GM12874 (cell line): ENCODE measurements around the gene SLC16A2.

ENCODE experiments used
- CTCF ChIP-seq: IDR thresholded peaks from 2 replicates; pipeline ENCODE4 v1.5.1; 2011; ENCODE audit warnings: low read depth, mild to moderate bottlenecking, control low read depth, low read length, moderate library complexity; ENCODE audit not compliant: insufficient read depth

Gene SLC16A2

GRCh38 chrX:74452199-74452481, 30.8 kb downstream of the SLC16A2 start:
- no peak for TF ChIP-seq CTCF

- no peak for TF ChIP-seq CTCF
Measured at GRCh38 chrX:74453178-74453577, 31.9 kb downstream of the SLC16A2 start.

- TF ChIP-seq CTCF = no peak
Measured at GRCh38 chrX:74458736-74459135, 37.4 kb downstream of the SLC16A2 start.

GRCh38 chrX:74461384-74461783, 40.1 kb downstream of the SLC16A2 start:
- no peak for TF ChIP-seq CTCF

- no peak for TF ChIP-seq CTCF
Measured at GRCh38 chrX:74464722-74465121, 43.4 kb downstream of the SLC16A2 start.

GRCh38 chrX:74465424-74465823, 44.1 kb downstream of the SLC16A2 start:
- TF ChIP-seq CTCF = no peak

- TF ChIP-seq CTCF = no peak
Measured at GRCh38 chrX:74467656-74468055, 46.4 kb downstream of the SLC16A2 start.

GRCh38 chrX:74490247-74490646, 69.0 kb downstream of the SLC16A2 start:
- no peak for TF ChIP-seq CTCF
